HG02852 (cell line): ENCODE data around the gene ITGAL.
A peak's percentile ranks its signal among the peaks of the same experiment; 100 is the strongest.

Source experiments
- ATAC-seq: cut with Tn5 transposase; IDR thresholded peaks from one replicate; pipeline ENCODE4 v1.9.1; 2021; ENCODE audit warnings: mild to moderate bottlenecking, moderate library complexity; ENCODE audit not compliant: unreplicated experiment

The ITGAL gene

DNA sequence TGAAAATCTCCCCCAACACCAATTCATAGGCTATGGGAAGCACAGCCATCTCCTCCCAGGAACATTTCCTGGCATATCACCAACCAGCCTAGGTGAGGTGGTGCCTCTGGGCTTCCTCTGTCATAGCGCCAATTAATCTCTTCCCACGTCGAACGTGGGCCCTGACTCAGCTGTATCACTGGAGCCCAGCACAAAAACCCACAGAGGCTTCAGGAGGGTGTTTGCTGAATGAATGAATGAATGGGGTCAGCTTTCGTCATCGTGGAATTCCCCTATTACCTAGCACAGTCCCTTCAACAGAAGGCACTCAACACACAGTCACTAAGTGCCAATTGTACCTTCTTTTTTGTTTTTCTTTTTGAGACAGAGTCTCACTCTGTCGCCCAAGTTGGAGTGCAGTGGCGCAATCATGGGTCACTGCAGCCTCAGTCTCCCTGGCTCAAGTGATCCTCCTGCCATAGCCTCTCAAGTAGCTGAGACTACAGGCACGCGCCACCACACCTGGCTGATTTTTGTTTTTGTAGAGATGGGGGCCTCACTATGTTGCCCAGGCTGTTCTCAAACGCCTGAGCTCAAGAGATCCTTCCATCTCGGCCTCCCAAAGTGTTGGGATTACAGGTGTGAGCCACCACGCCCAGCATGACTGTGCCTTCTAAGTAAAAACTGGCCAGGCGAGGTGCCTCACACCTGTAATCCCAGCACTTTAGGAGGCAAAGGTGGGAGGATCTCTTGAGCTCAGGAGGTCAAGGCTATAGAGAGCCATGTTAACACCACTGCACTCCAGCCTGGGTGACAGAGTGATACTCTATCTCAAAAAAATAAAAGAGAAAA lies 94.8 kb downstream of the ITGAL start:
- no peak for ATAC-seq

DNA sequence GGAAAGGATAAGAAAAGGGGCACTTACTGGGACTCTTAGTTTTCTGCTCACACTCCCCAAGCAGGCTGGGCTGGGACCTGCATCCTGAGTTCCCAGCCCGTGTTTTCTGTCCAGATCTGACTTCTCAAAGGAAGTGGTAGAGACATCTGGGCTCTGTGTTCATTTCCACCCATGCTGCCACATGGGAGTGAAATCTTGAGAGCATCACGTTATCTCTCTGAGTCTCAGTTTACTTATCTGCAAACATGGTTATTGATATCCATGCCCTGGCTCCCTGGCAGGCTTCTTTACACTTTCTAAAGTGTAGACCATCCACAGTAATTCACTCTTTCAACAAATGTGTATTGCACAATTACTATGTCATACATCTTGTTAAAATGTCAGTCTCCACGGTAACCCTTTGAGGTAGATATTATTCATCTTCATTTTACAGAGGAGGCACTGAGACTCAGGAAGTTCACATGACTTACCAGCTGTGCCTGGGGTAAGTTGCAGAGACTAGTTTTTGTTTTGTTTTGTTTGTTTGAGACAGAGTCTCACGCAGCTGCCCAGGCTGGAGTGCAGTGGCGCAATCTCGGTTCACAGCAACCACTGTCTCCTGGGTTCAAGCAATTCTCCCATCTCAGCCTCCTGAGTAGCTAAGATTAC lies 95.6 kb downstream of the ITGAL start:
- no peak for ATAC-seq

DNA sequence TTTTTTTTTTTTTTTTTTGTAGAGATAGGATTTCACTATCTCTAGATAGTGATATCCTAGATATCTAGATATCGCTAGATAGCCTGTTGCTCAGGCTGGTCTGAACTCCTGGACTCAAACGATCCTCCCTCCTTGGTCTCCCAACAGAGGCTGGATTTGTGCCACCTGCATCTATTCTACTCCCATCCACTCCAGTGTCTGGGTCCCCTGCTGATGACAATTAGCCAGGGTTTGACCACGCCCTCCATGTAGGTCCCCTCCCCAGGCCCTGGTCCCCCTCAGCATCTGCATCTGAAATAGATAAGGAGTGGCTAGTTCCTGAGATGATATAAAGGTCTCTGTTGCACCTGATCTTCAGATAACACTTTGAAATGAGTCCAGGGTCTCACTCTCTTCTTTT lies 96.7 kb downstream of the ITGAL start:
- no peak for ATAC-seq

DNA sequence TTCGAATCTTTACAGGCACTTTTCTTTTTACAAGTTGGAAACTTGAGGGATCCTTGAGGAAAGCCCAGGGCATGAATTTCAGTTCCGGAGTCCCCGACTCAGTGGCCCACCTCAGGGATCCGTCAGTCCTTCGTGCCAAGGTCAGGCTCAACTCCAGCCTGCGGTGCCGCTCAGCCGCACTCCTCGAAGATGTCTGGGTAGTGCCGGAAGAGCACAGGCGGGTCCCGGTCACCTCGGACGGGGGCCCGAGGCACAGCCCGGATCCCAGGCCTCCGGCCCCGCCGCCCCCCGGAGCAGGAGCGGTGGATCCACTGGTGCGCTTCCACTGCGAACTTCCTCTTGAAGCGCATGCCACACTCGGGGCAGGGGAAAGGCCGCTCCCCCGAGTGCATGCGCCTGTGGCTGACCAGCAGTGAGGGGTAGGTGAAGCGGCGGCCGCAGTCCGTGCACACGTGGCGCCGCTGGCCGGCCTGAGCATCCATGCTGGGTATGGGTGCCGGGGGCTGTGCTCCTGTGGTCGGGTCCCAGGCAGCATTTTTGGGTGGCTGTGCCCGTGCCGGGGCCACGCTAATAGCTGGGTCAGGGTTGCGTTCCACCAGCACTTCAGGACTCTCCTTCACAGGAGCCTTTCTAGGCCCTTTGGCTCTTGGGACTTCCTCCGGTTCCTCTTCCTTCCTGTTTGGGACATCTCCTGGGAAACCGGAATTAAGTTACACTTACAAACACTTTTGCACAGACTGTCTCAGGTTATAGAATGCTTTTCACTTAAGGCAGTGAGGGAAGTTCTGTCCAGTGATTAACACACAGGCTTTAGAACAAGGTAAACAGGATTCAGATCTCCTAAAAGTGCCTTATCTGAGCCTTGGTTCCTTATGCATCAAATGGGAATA lies 97.4 kb downstream of the ITGAL start:
- no peak for ATAC-seq

DNA sequence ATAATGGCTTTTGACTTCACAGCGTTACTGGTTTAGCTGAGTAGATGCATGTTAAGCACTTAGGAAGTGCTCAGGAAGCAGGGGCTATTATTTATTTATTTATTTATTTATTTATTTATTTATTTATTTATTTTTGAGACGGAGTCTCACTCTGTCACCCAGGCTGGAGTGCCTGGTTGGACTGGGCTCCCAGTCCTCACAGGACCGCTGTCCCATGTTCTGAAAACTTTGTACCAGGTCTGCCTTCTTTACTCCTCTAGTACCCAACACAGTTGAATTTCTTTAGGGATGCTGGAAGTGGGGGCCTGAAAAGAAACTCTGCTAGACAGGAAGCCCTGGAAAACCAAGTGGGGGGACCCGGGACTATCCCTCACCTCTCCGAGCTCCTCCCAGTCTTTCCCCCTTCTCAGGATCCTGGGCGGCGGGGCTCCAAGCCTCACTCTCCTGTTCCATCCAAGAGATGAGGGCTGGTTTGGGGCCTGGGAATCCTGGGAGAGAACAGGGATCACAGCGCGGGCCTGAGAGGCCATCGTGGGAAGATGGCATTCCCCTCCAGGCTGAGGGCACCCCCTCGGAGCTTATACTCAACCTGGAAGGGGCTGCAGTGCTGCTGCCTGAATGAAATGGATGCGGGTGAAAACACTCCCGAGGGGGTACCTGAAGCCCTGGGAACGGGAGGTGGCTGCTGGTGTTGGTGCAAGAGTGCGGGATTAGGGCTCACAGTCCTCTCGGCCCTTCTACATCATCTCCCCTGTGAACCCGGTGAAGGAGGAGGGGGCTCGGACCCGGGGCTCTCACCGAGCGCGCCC lies 98.3 kb downstream of the ITGAL start:
- ATAC-seq: no peak

DNA sequence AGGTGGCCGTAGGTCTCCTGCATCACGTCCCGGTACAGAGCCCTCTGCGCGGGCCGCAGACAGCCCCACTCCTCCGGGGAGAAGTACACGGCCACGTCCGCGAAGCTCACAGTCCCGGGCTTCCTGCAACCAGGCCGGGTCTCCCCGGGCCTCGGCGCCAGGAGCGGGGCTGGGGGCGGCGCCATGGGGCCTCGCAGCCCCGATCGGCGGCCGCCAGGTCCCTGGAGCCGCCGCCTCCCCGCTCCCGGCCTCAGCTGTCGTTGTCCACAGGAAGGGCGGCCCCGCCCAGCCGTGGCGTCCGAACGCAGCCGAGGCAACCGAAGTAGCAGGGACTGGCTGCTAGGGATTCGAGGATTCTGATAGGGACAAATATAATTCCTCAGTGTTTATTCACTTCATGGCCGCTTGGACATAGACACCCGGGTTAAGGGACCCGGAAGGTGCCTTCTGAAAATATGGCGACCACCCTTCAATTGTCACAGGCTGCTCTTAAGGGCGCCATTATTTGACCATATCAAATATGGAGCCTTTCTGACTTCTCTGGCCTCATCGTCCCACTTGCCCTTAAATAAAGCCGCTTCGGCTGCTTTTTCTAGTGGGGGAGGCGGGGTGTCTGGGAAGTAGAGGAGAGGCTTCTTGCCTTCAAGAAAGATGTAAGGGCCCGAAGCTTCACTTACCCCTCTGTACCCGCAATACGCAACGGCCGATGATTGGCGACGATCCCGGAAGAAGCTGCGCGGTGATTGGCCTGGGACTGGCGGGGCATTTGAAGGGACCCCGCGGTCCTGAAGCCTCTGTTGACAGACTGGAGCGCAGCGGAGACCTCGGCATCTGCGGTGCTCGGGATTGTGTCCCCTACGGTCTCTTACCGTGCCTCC lies 99.1 kb downstream of the ITGAL start, which contains the start of gene ZNF688:
ZNF688 (minus strand) TSS at position 270 of the 878 bp plus-strand sequence; CDS start at position 185, 85 bp downstream.
- peak; percentile 76 for ATAC-seq
